K562 (cell line): ENCODE results near the gene ASPA. TPM values are rescaled to one million over a fixed set of nuclear protein-coding genes. Genes with fewer than 3 reads are reported as not detected.

Source experiments
- ATAC-seq: fragments of 200-7000 bp; cut with Tn5 transposase; 3 replicates; pipeline ENCODE4 v1.9.1; 2020; ENCODE audit warnings: moderate library complexity
- BruUV-seq: library from RNA; stranded (reverse); fragments of 400-500 nt; replicated peaks from 2 replicates; lab custom pipeline; 2021; lab: Mats Ljungman, UMichigan
- CTCF ChIA-PET: fragments of 300-600 bp; formaldehyde crosslinking; extraction: SDS; loops from one replicate; lab custom pipeline; 2021; ENCODE audit warnings: low intra/inter-chr PET ratio; lab: Yijun Ruan, JAX
- POLR2A ChIA-PET: fragments of 300-600, 350-650 bp; sonication (Branson Sonifier 250); formaldehyde crosslinking; extraction: SDS; loops from one replicate; lab custom pipeline; 2021; ENCODE audit warnings: antibody characterized with exemption, inconsistent platforms; lab: Yijun Ruan, JAX
- DNase-seq, 4 experiments: peaks; one replicate each; pipeline versions ENCODE4 v3.0.0 to v3.0.0-alpha.2; 2011 to 2018; ENCODE audit warnings: low spot score in 3 of 4, mixed read lengths in 3 of 4; ENCODE audit errors: extremely low read depth in 1 of 4
- FAIRE-seq: peaks from 2 replicates; lab custom pipeline; 2011; peaks lifted over from hg19 to GRCh38; lab: Jason Lieb, UNC
- H2AFZ ChIP-seq: 2 replicates; pipeline ENCODE4 v1.6.0; 2011; ENCODE audit warnings: low read depth, low read length, control low read depth, inconsistent platforms
- H3K27ac ChIP-seq: fragments of 200-600 bp; 3 replicates; pipeline ENCODE4 v1.8.0; 2011; ENCODE audit warnings: low read depth, mild to moderate bottlenecking, control low read depth, inconsistent platforms, low read length, moderate library complexity, mixed read lengths; ENCODE audit errors: extremely low read depth
- H3K27me3 ChIP-seq, 2 experiments: fragments of 300-600 bp in 1 of 2; 2 replicates in 1 of 2; 3 replicates in 1 of 2; pipeline versions ENCODE4 v1.6.0 to v1.8.0; 2011; ENCODE audit warnings: inconsistent platforms in 2 of 2, low read length in 2 of 2, mild to moderate bottlenecking in 1 of 2, mixed read lengths in 1 of 2, moderate library complexity in 1 of 2; ENCODE audit not compliant: control insufficient read depth in 2 of 2, insufficient read depth in 2 of 2
- H3K36me3 ChIP-seq: fragments of 300-600 bp; 3 replicates; pipeline ENCODE4 v1.8.0; 2011; ENCODE audit warnings: mild to moderate bottlenecking, low read length, inconsistent platforms; ENCODE audit not compliant: control insufficient read depth, insufficient read depth
- H3K4me1 ChIP-seq, 2 experiments: fragments of 200-600 bp in 1 of 2; replicated peaks in 1 of 2; 2 replicates in 1 of 2; 3 replicates in 1 of 2; pipeline versions ENCODE4 v1.5.1 to v1.8.0; 2011; ENCODE audit warnings: inconsistent platforms in 2 of 2, low read length in 2 of 2, mild to moderate bottlenecking in 1 of 2, mixed read lengths in 1 of 2, moderate library complexity in 1 of 2; ENCODE audit not compliant: control insufficient read depth in 2 of 2, insufficient read depth in 2 of 2
- H3K4me2 ChIP-seq: 2 replicates; pipeline ENCODE4 v1.6.1; 2011; ENCODE audit warnings: low read length, control low read depth, inconsistent platforms, mixed read lengths; ENCODE audit not compliant: insufficient read depth
- H3K4me3 ChIP-seq: fragments of 200-600 bp; sonication (generic), shearing (Covaris generic); 2 replicates; pipeline ENCODE4 v1.5.1; 2016; ENCODE audit warnings: control low read depth, inconsistent platforms
- H3K79me2 ChIP-seq: fragments of 200-600 bp; 3 replicates; pipeline ENCODE4 v1.8.0; 2011; ENCODE audit warnings: low read length, inconsistent platforms; ENCODE audit not compliant: control insufficient read depth, insufficient read depth
- H3K9ac ChIP-seq, 2 experiments: 2 replicates each; pipeline versions ENCODE4 v1.6.0 to v1.6.1; 2011; ENCODE audit warnings: low read depth in 2 of 2, low read length in 2 of 2, control low read depth in 1 of 2, inconsistent platforms in 1 of 2, mild to moderate bottlenecking in 1 of 2, mixed read lengths in 1 of 2; ENCODE audit not compliant: insufficient read depth in 1 of 2
- H3K9me1 ChIP-seq: one replicate; pipeline ENCODE4 v1.6.0; 2011; ENCODE audit warnings: inconsistent platforms, mild to moderate bottlenecking, low read length, moderate library complexity; ENCODE audit not compliant: control insufficient read depth, insufficient read depth
- H3K9me3 ChIP-seq: replicated peaks from 2 replicates; pipeline ENCODE4 v1.5.1; 2011; ENCODE audit warnings: low read depth, low read length, inconsistent platforms; ENCODE audit not compliant: control insufficient read depth, insufficient read depth
- H4K20me1 ChIP-seq: replicated peaks from 2 replicates; pipeline ENCODE4 v1.6.1; 2011; ENCODE audit warnings: low read length, inconsistent platforms, mixed read lengths; ENCODE audit not compliant: control insufficient read depth, insufficient read depth
- ADNP ChIP-seq: fragments of 200-800 bp; sonication (Bioruptor generic); IDR thresholded peaks from 2 replicates; pipeline ENCODE4 v1.6.1; 2016; ENCODE audit warnings: missing genetic modification characterization, missing compliant biosample characterization
- CHD2 ChIP-seq: IDR thresholded peaks from 2 replicates; pipeline ENCODE4 v1.6.1; 2011; ENCODE audit warnings: low read depth, low read length
- FIP1L1 ChIP-seq: fragments of 200-400 bp; formaldehyde crosslinking; IDR thresholded peaks from 2 replicates; pipeline ENCODE4 v1.6.1; 2018; ENCODE audit warnings: mild to moderate bottlenecking, low read depth, low read length; ENCODE audit not compliant: poor library complexity, severe bottlenecking
- RBM25 ChIP-seq: fragments of 200-400 bp; formaldehyde crosslinking; IDR thresholded peaks from 2 replicates; pipeline ENCODE4 v1.6.1; 2018; ENCODE audit warnings: low read length, low read depth, moderate library complexity; ENCODE audit not compliant: severe bottlenecking
- SREBF1 ChIP-seq: fragments of 150-350 bp; IDR thresholded peaks from 2 replicates; pipeline ENCODE4 v1.6.1; 2014; ENCODE audit warnings: antibody characterized with exemption, low read depth, low read length, borderline replicate concordance
- ZFP36 ChIP-seq: fragments of 150-350 bp; IDR thresholded peaks from 2 replicates; pipeline ENCODE4 v1.6.1; 2018; ENCODE audit warnings: low read length, low read depth; ENCODE audit not compliant: partially characterized antibody
- ZNF124 ChIP-seq: sonication (generic); formaldehyde crosslinking; IDR thresholded peaks from 2 replicates; pipeline ENCODE4 v1.8.1; 2022; ENCODE audit warnings: missing genetic modification reagents
- WGBS: fragments of 100-300 bp; shearing (Covaris generic); methylation state at CpG from one replicate; pipeline ENCODE4 v1.1.6; 2016; ENCODE audit warnings: low coverage, mixed read lengths; ENCODE audit not compliant: insufficient coverage; ENCODE audit errors: missing lambda C conversion rate; 5-methylcytosine and 5-hydroxymethylcytosine counted together
- in situ Hi-C: fragments of 300-500 bp; cut with MboI; formaldehyde crosslinking; loops from 4 replicates; pipeline ENCODE4 v1.15.0; 2018; ENCODE audit warnings: inconsistent platforms, mixed read lengths
- intact Hi-C: fragments of 100-400 bp; cut with micrococcal nuclease; formaldehyde crosslinking; loops from 2 replicates; pipeline ENCODE4 v1.14.2; 2022
- polyA plus RNA-seq, 8 experiments: library from polyadenylated mRNA; depleted of rRNA in 4 of 8; stranded (reverse) in 5 of 8; unstranded in 3 of 8; fragments of >200 nt; fragmentation: Nextera tagmentation in 2 of 8; fragmentation: Illumina TruSeq in 1 of 8; extraction: Ambion mirVana in 2 of 8; extraction: Trizol in 1 of 8; gene quantifications; 2 replicates each; pipeline versions ENCODE4 v1.2.1 to v1.2.3, GENCODE V29; 2011 to 2014; ENCODE audit warnings: inconsistent platforms in 1 of 8, missing spikeins in 1 of 8
- total RNA-seq, 7 experiments: library from RNA; depleted of rRNA in 6 of 7; stranded (reverse); fragments of >200 nt in 6 of 7; fragmentation: Illumina TruSeq in 2 of 7; extraction: Trizol in 2 of 7; gene quantifications; 2 replicates each; pipeline versions ENCODE4 v1.2.1 to v1.2.3, GENCODE V29; 2011 to 2021; ENCODE audit warnings: low replicate concordance in 1 of 7

Gene ASPA
- total and polyA plus RNA-seq, 9 of the 15 experiments (the other 6 are each of a cell fraction or from before 2014, with no cell fraction given) = not detected

DNA sequence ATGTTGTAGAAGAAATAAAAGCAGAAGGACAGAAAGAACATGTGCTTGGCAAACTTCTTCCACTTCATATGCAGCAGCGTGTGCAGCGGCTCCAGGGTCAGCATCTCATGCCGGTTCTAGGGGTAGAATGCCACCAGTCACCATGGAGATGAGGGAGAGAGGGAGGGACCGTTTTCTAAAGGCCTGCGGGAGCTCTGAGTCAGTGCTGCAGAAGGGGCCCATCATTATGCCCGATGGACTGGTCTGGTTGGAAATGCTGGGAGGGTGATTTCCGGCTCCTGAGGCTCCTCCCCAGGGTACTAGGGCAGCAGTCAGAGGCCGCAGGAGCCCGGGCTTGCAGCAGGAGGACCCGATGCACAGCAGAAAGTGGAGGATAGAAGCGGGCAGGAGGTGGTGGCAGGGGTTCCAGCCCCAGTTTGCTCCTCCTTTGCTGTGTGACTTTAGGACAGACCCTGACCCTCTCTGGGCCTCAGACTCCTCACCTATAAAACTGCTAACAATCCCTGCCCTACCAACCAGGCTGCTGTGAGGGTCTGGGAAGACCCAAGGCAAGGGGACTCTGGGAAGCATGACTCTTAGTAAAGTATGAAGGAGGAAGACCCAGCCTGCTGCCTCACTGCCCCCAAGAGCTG, 53.2 kb downstream of the ASPA start:
- Histone ChIP-seq H3K4me3 (no peak overlapping the region), H3K4me2 (no peak overlapping the region), H3K27me3 (peaks cover 16 to 72% of the 10 kb centered on the region in 2 experiments; a peak in 4 of 5 replicates), H3K27ac (no peak overlapping the region), H3K9me1 (no peaks in the 10 kb centered on the region), H3K36me3 (no peaks in the 10 kb centered on the region), H3K9me3 (no peaks in the 10 kb centered on the region), H3K9ac (no peak overlapping the region), H3K79me2 (no peaks in the 10 kb centered on the region), H4K20me1 (no peaks in the 10 kb centered on the region), H3K4me1 (no peaks in the 10 kb centered on the region), H2AFZ (no peak overlapping the region)
- in situ Hi-C loops = no loop called here
- no TSS peak for BruUV-seq
- ATAC-seq (no peak), DNase-seq (no peak), FAIRE-seq (no peak)
- WGBS = 4% methylated on average over 5 of the region's 11 CpGs
- ChIA-PET CTCF (no interaction called here), POLR2A (no interaction called here)
- TF ChIP-seq ZFP36 = peak; percentile 31
- TF ChIP-seq ADNP = no peak
- no peak for TF ChIP-seq ZNF124 (CRISPR knock-in tag)
- TF ChIP-seq RBM25 = peak; percentile 58
- TF ChIP-seq SREBF1 = no peak
- TF ChIP-seq FIP1L1 = no peak
- TF ChIP-seq CHD2 = no peak
- intact Hi-C loops = no loop called here
